NCI-H774 (cell line): ENCODE measurements around the gene ANGPTL2.

Experiments used
- DNase-seq: peaks from one replicate; lab custom pipeline; 2025; lab: John Stamatoyannopoulos, UW

ANGPTL2 gene

GRCh38 chr9:127050591-127051001, 71.8 kb downstream of the ANGPTL2 start:
- DNase-seq: no peak

- no peak for DNase-seq
Observed at GRCh38 chr9:127050152-127050551, 72.3 kb downstream of the ANGPTL2 start.

GRCh38 chr9:127049581-127049980, 72.9 kb downstream of the ANGPTL2 start:
- no peak for DNase-seq

- DNase-seq: peak; percentile 44
Observed at GRCh38 chr9:127049044-127049443, 73.4 kb downstream of the ANGPTL2 start.

DNA sequence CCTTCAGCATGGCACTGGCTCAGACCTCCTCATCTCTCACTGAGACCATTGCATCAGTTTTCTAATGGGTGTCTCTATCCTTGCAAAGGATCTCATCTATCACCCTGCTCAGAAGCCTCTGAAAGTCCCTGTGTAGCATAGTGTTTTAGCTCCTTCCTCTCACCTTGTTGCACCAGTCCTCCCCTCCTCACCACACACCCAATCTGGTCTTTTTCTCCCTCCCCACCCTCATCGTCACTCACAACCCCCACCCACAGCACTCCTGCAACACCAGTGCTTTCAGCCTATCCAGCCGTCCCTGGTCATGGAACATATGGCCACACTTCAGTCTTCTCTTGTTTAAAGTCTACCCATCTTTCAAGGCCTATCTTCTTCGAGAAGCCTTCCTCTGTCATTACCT, 74.5 kb downstream of the ANGPTL2 start:
- DNase-seq: no peak

DNA sequence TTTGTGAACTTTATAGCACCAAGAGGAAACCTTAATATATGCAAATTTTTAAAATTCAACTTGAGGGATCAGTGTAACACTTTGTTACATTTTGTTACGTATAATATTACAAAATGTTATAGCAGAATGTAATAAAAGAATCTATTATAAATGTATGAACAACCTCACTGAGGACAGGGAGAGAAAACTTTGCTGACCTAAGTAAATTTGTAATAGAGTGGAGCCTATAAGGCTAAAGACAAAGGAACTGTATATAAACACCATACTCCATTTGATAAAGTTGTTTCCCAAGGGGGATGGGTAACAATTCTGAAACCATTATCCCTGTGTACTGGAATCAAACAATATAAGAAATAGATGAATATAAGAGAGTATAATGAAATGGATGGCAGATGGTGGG, 77.3 kb downstream of the ANGPTL2 start:
- peak; percentile 13 for DNase-seq

DNA sequence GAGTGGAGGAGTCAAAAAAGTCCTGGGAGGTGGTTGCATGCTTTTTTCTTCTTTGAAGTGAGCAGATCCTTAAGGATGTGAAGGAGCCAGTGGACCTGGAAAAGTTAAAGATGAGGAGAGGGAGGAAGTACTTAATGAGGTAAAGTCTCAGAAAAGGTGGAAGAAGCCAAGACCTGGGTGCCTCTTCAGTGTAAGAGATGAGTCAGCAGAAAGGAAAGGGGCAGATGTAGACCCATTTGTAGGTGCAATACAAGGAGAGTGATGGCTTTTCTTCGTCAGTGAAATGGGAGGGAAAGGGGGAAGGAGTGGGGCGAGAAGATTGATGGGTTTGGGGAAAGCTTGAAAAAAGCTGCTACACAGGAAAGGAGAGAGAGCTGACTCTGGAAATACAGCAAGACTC, 82.9 kb downstream of the ANGPTL2 start:
- no peak for DNase-seq

- no peak for DNase-seq
Observed at GRCh38 chr9:127038531-127038930, 83.9 kb downstream of the ANGPTL2 start.
